ENCODE results near the gene NF1.
"Not testable (repeated sequence)": the region's sequence is repeated elsewhere in the genome, so short reads cannot be mapped to it uniquely, and the experiment has no call there.

Gene NF1

GRCh38 chr17:31345191-31345747, 250.5 kb downstream of the NF1 start:
- not testable (repeated sequence) for DNase-seq

GRCh38 chr17:31349454-31349853, 254.7 kb downstream of the NF1 start:
- DNase-seq: no peak

GRCh38 chr17:31355935-31356334, 261.2 kb downstream of the NF1 start:
- DNase-seq: no peak

GRCh38 chr17:31357091-31357490, 262.3 kb downstream of the NF1 start:
- no peak for DNase-seq

GRCh38 chr17:31357839-31358394, 263.1 kb downstream of the NF1 start:
- DNase-seq: no peak

GRCh38 chr17:31364012-31364411, 269.2 kb downstream of the NF1 start:
- DNase-seq: no peak

- DNase-seq: no peak
Measured at GRCh38 chr17:31366088-31366487, 271.3 kb downstream of the NF1 start.

- DNase-seq: no peak
Measured at GRCh38 chr17:31369266-31369665, 274.5 kb downstream of the NF1 start.

GRCh38 chr17:31371511-31372097, 276.8 kb downstream of the NF1 start:
- no peak for DNase-seq

- DNase-seq: no peak
Measured at GRCh38 chr17:31373150-31374093, 278.6 kb downstream of the NF1 start.

- DNase-seq: no peak
Measured at GRCh38 chr17:31374094-31374447, 279.3 kb downstream of the NF1 start.

GRCh38 chr17:31374503-31374902, 279.7 kb downstream of the NF1 start:
- no peak for DNase-seq

GRCh38 chr17:31378638-31379037, 283.9 kb downstream of the NF1 start:
- DNase-seq: no peak

GRCh38 chr17:31379597-31380205, 284.9 kb downstream of the NF1 start:
- DNase-seq: no peak

- DNase-seq: no peak
Measured at GRCh38 chr17:31381165-31381668, 286.4 kb downstream of the NF1 start.

GRCh38 chr17:31382668-31383275, 288.0 kb downstream of the NF1 start:
- not testable (repeated sequence) for DNase-seq

GRCh38 chr17:31383488-31383887, 288.7 kb downstream of the NF1 start:
- DNase-seq: not testable (repeated sequence)

- DNase-seq: no peak
Measured at GRCh38 chr17:31385428-31386285, 290.9 kb downstream of the NF1 start.

GRCh38 chr17:31386542-31387075, 291.8 kb downstream of the NF1 start:
- no peak for DNase-seq

- no peak for DNase-seq
Measured at GRCh38 chr17:31387438-31387837, 292.7 kb downstream of the NF1 start.

- no peak for DNase-seq
Measured at GRCh38 chr17:31388351-31388750, 293.6 kb downstream of the NF1 start.
